Myocyte (in vitro differentiated cells): ENCODE results near the gene VPS4A. TPM values are rescaled to one million over a fixed set of nuclear protein-coding genes. Genes with fewer than 3 reads are reported as not detected.
"Not testable (repeated sequence)": the region's sequence is repeated elsewhere in the genome, so short reads cannot be mapped to it uniquely, and the experiment has no call there.

ENCODE experiments used
- DNase-seq: peaks from one replicate; pipeline ENCODE4 v3.0.0-alpha.2; 2012; ENCODE audit warnings: low read depth
- polyA plus RNA-seq: library from polyadenylated mRNA; unstranded; fragments of >200 nt; gene quantifications from one replicate; pipeline ENCODE4 v1.2.1, GENCODE V29; 2012; ENCODE audit warnings: missing spikeins
- total RNA-seq: library from RNA; depleted of rRNA; stranded (reverse); fragments of >200 nt; gene quantifications from 2 replicates; pipeline ENCODE4 v1.2.3, GENCODE V29; 2014

Gene VPS4A
- 32.8 and 33.7 TPM in 2 replicates for total RNA-seq
- 47.4 TPM for polyA plus RNA-seq

DNA sequence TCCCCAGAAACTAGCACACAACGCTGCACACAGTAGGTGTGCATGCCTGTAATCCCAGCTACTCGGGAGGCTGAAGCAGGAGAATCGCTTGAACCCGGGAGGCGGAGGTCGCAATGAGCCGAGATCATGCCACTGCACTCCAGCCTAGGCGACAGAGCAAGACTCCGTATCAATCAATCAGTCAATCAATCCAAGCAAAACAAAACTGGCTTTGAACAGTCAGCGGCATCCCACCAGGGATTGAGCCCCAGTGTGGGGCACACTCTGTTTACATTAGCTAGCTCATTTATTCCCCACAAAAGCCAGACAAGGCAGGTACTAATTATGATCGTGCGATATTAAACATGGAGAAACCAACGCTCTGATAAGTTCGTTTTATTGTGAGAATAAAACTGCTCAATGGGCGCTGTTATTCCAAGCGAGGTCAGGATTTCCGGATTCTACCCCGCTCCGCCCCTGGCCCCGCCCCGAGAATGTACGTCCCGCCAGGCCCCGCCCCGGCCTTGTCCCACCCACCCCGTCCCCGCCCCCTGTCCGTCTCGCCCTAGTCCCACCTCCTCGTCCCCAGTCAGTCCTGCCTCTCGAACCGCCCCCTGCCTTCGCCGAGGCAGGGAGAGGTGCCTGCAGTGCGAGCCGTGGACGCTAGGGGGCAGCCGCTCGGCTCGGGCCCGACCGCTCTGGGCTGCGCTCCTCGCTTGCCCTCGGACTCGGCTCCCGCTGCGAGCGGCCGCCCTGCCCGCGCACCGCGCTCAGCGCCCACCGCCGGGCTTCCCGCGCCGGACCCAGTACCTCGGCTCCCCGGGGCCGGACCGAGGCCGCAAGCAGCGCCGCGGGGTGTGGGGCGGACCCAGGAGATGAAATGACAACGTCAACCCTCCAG, at the start of gene VPS4A:
Gene VPS4A, plus strand, starts transcription at position 698 of the 880 bp plus-strand sequence. Its CDS starts 162 bp downstream, at position 860.
- peak; percentile 95 for DNase-seq

DNA sequence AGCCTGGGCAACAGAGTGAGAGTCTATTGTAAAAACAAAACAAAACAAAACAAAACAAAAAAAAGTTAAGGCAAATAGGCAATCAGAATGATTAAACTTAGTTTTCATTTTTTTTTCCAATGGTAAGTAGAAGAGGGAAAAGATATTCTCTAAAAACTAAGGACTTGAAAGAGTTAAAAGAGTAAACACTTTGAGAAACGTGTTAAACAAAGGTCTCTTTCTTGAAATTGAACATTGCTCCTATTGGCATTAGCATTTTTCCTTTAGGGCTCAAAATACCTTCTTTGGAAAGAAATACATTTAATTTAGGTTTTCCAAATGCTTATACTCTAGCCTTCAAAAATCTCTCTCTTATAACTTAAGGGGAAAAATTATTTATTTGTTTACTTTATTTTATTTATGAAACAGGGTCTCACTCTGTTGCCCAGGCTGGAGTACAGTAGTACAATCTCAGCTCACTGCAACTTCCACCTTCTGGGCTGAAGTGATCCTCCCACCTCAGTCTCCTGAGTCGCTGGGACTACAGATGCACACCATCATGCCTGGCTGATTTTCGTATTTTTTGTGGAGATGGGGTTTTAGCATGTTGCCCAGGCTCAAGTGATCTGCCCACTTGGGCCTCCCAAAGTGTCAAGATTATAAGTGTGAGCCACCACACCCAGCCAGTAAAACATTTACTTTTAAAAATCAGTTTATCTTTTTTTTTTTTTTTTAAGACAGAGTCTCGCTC, 44.7 kb upstream of the VPS4A start:
- DNase-seq: no peak

DNA sequence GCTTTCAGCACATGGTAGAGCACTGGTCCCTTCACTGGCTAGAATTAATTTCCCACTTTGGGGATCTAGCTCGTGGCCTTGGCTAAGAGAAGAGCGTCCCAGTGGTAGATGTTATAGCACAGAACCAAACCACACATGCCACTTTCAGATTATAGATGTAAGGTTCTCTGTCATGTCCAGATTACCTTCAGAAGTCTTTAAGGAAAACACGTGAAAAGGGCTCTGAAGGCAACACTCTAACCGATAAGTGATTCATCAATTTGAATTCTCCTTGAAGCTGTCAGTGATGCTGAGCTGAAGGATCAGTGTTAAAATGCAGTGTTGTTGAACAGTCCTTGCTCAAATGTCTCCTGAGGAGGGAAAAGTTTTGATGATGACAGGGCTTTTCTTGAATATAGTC, 43.5 kb upstream of the VPS4A start:
- no peak for DNase-seq

DNA sequence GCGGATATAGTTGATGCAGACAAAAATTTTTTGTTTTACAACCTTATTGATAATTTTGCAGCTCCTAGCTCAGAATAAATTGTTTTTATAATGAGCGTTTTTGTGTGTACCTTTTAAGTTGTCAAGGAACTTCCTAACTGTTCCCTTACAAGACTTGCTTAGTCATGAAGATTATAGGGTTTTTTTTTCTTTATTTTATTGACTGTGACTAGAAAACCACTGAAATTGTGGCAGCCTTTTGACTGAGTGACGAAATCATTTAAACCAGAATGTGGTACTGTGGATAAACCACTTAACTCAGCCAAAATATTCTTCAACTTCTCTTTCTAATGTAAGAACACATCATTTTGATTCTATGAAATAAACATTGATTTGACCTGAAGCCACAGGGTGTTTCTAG, 40.8 kb upstream of the VPS4A start:
- DNase-seq: no peak

DNA sequence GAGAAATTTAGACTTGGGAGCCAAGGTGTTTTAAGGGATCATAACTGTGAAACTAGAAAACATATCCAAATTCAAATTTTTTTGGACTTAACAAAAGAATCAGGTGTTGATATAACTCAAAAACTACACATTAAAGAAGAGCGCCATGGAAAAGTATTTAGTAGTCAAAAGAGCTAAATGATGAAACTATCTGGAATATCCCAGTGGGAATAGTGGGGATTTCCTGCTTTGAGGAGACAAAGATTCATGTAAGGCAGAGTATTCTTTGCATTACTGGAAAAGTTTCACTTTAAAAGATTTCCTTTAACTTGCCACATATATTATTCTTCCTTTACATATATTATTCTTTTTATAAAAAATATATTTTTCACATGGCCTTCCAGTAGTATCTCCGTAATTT, 40.3 kb upstream of the VPS4A start:
- no peak for DNase-seq

DNA sequence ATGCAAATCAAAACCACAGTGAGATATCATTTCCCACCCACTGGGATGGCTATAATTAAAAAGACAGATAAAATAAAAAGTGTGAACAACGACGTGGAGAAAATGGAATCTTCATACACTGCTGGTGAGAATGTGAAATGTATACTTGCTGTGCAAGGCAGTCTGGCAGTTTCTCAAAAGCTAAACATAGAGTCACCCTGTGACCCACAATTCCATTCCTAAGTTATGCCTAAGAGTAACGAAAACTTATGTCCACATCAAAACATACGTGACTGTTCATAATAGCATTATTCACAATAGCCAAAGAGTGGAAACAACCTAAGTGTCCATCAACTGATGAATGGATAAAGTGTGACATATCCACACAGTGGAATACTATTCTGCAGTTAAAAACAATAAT, 38.1 kb upstream of the VPS4A start:
- no peak for DNase-seq

DNA sequence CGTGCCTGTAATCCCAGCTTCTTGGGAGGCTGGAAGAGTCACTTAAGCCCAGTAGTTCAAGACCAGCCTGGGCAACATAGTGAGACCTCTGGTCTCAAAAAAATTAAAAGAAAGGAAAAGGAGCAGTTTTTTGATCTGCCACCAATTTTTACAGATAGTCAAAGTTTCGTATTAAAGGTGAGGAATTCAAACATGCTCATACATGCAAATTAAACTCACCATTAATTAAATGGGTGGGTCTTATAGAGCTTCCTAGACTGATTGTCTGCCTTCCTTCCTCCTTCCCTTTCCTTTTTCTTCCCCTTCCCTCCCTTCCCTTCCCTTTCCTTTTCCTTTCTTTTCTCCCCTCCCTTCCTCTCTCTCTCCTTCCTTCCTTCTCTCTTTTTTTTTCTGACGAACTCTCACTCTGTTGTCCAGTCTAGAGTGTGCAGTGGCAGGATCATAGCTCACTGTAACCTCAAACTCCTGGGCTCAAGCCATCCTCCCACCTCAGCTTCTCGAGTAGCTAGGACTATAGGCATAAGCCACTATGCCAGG, 36.4 kb upstream of the VPS4A start:
- no peak for DNase-seq

DNA sequence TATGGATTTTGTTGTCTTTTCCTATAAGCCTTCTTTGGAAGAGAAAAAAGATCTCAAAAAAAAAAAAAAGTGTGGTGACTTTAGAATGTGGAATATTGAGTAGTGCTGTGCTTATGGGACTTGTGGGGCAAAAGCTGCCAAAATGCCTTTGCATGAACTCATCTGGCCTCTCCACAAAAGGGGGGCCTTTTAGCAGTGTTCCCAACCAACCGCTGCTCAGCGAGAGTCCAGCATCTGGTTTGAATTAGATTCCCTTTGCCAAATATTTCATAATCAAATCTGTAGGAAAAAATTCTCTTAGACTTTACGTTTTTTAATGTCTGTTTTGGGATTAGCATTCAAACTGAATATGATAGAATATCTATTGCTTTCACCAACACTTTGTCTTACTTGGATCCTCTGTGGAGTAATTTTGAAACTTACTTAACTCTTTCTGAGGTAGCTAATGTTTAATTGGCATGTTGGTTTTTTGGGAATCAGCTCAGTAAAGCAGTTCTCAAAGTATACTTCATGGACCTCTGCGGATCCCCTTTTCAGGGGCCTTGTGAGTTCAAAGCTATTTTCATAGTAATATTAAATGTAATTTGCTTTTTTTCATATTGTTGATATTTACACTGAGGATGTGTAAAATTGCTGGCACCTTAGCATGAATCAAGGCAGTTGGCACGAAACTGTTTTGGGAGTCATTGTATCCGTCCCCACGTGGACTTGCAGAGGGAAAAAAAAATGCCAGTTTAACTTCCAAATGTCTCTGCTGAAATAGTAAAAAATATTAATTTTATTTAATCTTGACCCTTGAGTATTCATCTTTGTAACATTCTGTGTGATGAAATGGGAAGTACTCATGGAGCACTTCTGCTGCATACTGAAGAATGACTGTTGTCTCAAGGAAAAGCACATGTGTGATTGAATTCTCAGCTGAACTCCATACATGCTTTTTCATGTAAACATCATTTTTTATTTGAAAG, 34.7 kb upstream of the VPS4A start:
- DNase-seq: peak; percentile 78

DNA sequence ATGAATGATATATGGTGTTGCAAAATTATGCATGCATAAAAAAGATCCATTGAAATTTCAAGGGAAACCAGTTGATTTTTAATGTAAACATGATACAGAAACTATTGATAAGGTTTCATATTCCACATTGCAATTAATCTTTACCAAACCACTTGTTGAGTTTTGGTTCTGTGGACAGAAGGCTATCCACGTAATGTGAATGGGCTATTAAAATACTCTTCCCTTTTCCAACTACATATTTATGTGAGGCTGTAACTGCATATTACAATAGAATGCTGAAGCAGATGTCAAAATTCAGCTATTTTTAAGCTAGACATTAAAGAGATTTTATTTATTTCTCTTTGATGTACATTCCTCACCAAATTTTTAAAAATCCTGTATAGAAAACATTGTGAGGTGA, 33.7 kb upstream of the VPS4A start:
- DNase-seq: no peak

DNA sequence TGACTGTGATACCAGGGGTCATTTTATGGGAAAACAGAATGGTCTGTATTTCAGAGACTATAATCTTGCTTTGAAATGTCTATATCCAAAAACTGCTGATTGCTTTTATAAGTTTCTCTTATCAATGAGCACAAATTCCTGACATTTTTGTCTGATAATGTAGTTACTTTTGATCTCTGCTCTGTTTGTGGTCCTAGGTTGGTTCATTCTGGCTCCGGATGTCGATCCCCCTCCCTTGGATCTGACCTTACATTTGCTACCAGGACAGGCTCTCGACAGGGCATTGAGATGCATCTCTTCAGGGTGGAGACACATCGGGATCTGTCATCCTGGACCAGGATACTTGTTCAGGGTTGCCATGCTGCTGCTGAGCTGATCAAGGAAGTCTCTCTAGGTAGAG, 27.3 kb upstream of the VPS4A start:
- no peak for DNase-seq

DNA sequence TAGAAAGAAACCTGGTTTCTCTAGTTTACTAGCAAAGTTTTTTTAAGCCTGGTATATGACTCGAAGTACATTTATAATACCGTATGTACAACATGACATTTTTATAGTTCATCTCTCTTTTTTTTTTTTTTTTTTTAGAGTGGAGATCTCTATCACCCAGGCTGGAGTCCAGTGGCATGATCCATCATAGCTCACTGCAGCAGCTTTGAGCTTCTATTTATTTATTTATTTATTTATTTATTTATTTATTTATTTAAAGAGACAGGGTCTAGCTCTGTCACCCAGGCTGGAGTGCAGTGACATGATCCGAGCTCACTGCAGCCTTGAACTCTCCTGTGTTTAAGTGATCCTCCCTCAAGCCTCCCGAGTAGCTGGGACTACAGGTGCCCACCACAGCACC, 25.9 kb upstream of the VPS4A start:
- DNase-seq: no peak

DNA sequence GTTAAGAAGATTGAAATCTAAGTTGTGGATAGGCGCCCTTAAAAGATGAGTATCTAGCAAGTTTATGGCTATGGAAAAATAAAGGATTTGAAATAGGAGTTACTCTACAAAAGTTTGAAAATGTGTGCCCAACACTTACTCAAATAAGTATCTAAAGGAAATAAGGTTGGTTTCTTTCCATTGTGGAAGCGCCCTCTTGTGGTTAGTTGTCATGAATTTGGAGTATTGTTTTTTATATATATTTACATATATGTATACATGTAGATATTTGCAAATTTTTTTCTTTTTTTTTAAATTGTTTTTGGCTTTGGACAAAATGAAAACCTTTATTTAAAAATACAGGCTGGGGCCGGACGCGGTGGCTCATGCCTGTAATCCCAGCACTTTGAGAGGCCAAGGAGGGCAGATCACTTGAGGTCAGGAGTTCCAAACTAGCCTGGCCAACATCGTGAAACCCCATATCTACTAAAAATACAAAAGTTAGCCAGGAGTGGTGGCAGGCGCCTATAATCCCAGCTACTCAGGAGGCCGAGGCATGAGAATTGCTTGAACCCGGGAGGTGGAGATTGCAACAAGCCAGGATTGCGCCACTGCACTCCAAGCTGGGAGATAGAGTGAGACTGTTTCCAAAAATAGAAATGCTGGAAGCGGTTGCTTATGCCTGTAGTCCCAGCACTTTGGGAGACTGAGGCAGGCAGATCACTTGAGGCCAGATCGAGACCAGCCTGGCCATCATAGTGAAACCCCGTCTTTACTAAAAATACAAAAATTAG, 24.0 kb upstream of the VPS4A start:
- peak; percentile 72 for DNase-seq

DNA sequence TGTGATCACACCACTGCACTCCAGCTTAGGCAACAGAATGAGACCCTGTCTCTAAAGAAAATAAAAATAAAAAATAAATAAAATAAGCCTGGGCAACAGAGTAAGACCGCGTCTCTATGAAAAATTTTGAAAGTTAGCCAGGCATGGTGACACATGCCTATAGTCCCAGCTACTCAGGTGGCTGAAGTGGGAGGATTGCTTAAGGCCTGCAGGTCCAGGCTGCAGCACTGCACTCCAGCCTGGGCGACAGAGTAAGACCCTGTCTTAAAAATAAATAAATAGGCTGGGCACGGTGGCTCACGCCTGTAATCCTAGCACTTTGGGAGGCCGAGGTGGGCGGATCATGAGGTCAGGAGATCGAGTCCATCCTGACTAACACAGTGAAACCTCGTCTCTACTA, 19.5 kb upstream of the VPS4A start:
- not testable (repeated sequence) for DNase-seq

DNA sequence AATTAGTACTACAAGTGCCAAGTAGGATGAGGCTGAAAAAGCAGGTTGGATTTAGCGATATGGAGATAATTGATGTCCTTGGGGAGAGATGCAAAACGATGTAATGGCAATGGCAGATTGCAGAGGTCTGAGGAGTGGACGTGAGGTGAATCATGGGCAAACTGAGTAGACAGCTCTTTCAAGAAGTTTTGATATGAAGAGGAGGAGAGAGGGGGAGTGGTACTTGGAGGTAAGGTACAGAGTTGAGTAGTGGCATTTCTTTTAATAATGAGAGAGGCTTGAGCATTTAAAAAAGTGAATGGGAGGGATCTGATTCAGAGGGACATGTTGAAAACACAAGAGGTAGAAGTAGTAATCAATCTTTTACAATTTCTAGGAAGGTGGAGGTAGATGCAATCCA, 17.7 kb upstream of the VPS4A start:
- DNase-seq: no peak

DNA sequence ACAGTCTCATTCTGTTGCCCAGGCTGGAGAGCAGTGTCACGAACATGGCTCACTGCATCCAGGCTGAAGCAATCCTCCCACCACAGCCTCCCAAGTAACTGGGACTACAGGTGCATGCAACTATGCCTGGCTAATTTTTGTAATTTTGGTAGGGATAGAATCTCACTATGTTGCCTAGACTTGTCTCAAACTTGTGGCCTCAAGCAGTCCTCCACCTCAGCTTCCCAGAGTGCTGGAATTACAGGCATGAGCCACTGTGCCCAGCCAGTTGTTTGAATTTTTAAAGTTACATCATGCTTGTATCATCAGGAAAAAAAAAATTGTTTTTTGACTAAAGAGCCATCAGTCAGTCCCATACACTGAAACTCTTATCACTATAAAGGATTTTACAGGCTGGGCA, 17.1 kb upstream of the VPS4A start:
- no peak for DNase-seq

DNA sequence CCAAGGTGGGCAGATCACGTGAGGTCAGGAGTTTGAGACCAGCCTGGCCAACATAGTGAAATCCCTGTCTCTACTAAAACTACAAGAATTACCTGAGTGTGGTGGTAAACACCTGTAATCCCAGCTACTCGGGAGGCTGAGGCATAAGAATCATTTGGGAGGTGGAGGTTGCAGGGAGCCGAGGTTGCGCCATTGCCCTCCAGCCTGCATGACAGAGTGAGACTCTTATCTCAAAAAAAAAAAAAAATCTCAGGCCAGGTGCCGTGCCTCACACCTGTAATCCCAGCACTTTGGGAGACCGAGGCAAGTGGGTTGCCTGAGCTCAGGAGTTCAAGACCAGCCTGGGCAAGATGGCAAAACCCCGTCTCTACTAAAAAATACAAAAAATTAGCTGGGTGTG, 14.4 kb upstream of the VPS4A start:
- DNase-seq: not testable (repeated sequence)

DNA sequence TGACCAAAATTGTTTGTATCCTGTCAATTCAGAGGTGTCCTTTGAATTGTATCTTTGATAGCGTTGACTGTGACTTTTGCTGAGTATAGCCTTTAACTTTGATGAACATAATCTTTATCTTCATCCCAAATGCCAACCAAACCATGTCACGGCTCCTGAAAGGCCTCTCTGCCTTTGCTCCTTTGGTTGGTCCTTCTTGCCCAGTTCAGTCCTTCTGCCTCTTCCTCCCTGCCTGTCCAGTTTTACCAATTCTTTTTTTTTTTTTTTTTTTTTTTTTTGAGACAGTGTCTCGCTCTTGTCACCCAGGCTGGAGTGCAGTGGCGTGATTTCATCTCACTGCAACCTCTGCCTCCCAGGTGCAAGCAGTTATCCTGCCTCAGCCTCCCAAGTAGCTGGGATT, 12.9 kb upstream of the VPS4A start:
- DNase-seq: no peak

DNA sequence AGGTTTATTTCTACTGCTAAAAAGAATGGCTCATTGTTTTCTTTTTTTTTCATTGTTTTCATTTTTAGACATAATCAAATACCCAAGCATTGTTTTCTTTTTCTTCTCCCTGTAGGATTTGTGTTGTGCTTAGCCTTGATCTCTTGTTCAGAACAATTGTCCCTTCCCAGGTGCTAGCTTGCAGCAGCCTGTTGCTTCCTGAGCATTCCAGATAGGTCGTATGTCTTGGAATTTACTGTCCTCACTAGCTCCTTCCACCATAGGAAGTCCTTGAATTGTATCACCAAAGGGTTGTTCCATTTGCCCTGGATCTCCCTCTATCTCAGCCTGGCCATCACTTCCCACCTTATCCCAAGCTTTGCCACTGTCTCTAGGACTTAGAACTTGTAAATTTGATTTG, 10.0 kb upstream of the VPS4A start:
- DNase-seq: no peak

DNA sequence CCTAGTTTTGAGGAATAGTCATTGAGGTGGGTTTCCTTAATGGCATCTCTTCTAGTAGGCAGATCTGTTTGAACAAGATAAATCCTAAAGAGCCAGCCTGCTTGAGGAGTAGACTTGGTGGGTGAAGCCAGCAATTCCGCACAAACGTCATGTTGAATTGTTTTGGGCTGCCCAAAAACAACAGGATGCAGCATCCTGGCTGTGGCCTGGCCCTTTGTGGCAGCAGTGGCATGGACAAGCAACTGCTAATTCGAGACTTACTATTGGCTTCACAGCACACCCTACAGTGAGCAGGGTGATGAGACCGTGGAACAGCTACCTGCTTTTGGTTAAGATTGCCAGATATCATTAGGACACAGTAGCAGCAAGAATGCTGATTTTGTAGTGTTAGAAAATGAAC, 9.3 kb upstream of the VPS4A start:
- no peak for DNase-seq

DNA sequence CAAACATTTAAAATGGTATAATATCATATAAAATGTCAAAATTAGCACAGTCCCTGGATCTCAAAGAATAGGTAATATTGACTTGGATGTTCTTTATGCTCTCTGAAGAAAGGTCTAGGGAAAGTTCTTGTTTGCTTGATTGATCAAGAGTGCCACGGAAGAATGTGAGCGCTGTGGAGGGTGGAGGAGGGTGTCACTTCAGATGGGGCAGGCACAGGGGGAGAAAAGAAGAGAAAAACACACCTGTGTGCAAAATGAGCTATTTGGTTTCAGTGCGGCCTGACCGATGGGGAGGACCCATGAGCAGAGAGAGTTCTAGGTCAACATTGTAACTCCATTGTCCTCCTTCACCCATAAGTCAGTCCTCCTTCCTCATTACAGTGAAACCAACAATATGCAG, 8.8 kb upstream of the VPS4A start:
- no peak for DNase-seq
